WTC11 (cell line): Measurements from ENCODE around the gene POU5F2. TPM values are rescaled to one million over a fixed set of nuclear protein-coding genes. Genes with fewer than 3 reads are reported as not detected.

Source experiments
- ATAC-seq: fragments of 200-7000 bp; cut with Tn5 transposase; 2 replicates; pipeline ENCODE4 v1.10.0; 2021; ENCODE audit warnings: mild to moderate bottlenecking, moderate library complexity
- CTCF ChIA-PET: fragments of 300-600 bp; sonication (Branson Sonifier 250); formaldehyde crosslinking; loops from one replicate; lab custom pipeline; 2021; ENCODE audit warnings: antibody characterized with exemption; lab: Charles Lee
- POLR2A ChIA-PET: fragments of 350-600 bp; sonication (Branson Sonifier 250); formaldehyde crosslinking; loops from one replicate; lab custom pipeline; 2021; ENCODE audit warnings: antibody characterized with exemption; lab: Charles Lee
- DNase-seq: peaks from one replicate; pipeline ENCODE4 v3.0.0; 2021; ENCODE audit warnings: low spot score
- H3K27ac Mint-ChIP-seq: 2 replicates; pipeline ENCODE4 v1.8.0; 2021; ENCODE audit warnings: mixed read lengths
- H3K27me3 Mint-ChIP-seq: 2 replicates; pipeline ENCODE4 v1.8.0; 2021; ENCODE audit warnings: low read depth, mild to moderate bottlenecking, moderate library complexity, mixed read lengths
- H3K36me3 Mint-ChIP-seq: 2 replicates; pipeline ENCODE4 v1.8.0; 2021; ENCODE audit warnings: mixed read lengths
- H3K4me1 Mint-ChIP-seq: 2 replicates; pipeline ENCODE4 v1.8.0; 2022; ENCODE audit warnings: mixed read lengths
- H3K4me3 Mint-ChIP-seq: 2 replicates; pipeline ENCODE4 v1.8.0; 2021; ENCODE audit warnings: mild to moderate bottlenecking, moderate library complexity, mixed read lengths
- H3K9me3 Mint-ChIP-seq: 2 replicates; pipeline ENCODE4 v1.8.0; 2021; ENCODE audit warnings: mixed read lengths
- FOXP4 ChIP-seq: sonication (generic); formaldehyde crosslinking; IDR thresholded peaks from 2 replicates; pipeline ENCODE4 v1.8.0; 2022; ENCODE audit warnings: mild to moderate bottlenecking, missing genetic modification reagents
- GABPB1 ChIP-seq: sonication (generic); formaldehyde crosslinking; IDR thresholded peaks from 2 replicates; pipeline ENCODE4 v1.8.1; 2023; ENCODE audit warnings: mild to moderate bottlenecking, missing genetic modification reagents
- GRHL2 ChIP-seq: fragments of 250-450 bp; sonication (Bioruptor Pico); IDR thresholded peaks from 2 replicates; pipeline ENCODE4 v1.8.0; 2022; ENCODE audit warnings: mild to moderate bottlenecking, moderate library complexity; ENCODE audit not compliant: insufficient replicate concordance, severe bottlenecking
- IRF1 ChIP-seq: sonication (generic); formaldehyde crosslinking; IDR thresholded peaks from 2 replicates; pipeline ENCODE4 v1.8.0; 2023; ENCODE audit warnings: missing genetic modification reagents
- JAZF1 ChIP-seq: fragments of 250-450 bp; sonication (Bioruptor Pico); IDR thresholded peaks from 2 replicates; pipeline ENCODE4 v1.9.0; 2021; ENCODE audit warnings: moderate library complexity, mild to moderate bottlenecking, inconsistent platforms
- KAT7 ChIP-seq: sonication (generic); formaldehyde crosslinking; IDR thresholded peaks from 2 replicates; pipeline ENCODE4 v1.8.1; 2023; ENCODE audit warnings: missing genetic modification reagents, mild to moderate bottlenecking, borderline replicate concordance
- MXD4 ChIP-seq: fragments of 250-450 bp; sonication (Bioruptor Pico); IDR thresholded peaks from 2 replicates; pipeline ENCODE4 v1.8.0; 2021; ENCODE audit warnings: mild to moderate bottlenecking, moderate library complexity, borderline replicate concordance
- SOX15 ChIP-seq: fragments of 250-450 bp; sonication (Bioruptor Pico); IDR thresholded peaks from 2 replicates; pipeline ENCODE4 v1.9.0; 2021; ENCODE audit warnings: mild to moderate bottlenecking
- TCF7 ChIP-seq: sonication (generic); formaldehyde crosslinking; IDR thresholded peaks from 2 replicates; pipeline ENCODE4 v1.8.0; 2022; ENCODE audit warnings: mild to moderate bottlenecking, low read depth, missing genetic modification reagents, moderate library complexity
- ZNF121 ChIP-seq: sonication (generic); formaldehyde crosslinking; IDR thresholded peaks from 2 replicates; pipeline ENCODE4 v1.8.0; 2023; ENCODE audit warnings: missing genetic modification reagents
- ZNF219 ChIP-seq: sonication (generic); formaldehyde crosslinking; IDR thresholded peaks from 2 replicates; pipeline ENCODE4 v1.8.0; 2023; ENCODE audit warnings: missing genetic modification reagents, mild to moderate bottlenecking, borderline replicate concordance
- ZNF396 ChIP-seq: fragments of 250-450 bp; sonication (Bioruptor Pico); IDR thresholded peaks from 2 replicates; pipeline ENCODE4 v1.8.0; 2021; ENCODE audit warnings: mild to moderate bottlenecking, moderate library complexity, borderline replicate concordance
- ZNF425 ChIP-seq: fragments of 250-450 bp; sonication (Bioruptor Pico); conservative IDR thresholded peaks from 2 replicates; pipeline ENCODE4 v1.9.0; 2021; ENCODE audit warnings: mild to moderate bottlenecking
- ZNF532 ChIP-seq: fragments of 250-450 bp; sonication (Bioruptor Pico); IDR thresholded peaks from 2 replicates; pipeline ENCODE4 v1.9.0; 2021; ENCODE audit warnings: mild to moderate bottlenecking, borderline replicate concordance
- total RNA-seq: library from RNA; stranded (reverse); gene quantifications from 3 replicates; pipeline ENCODE4 v1.2.3, GENCODE V29; 2021
- TF ChIP-seq, protein P1 (sequence below): sonication (generic); formaldehyde crosslinking; IDR thresholded peaks from 2 replicates; pipeline ENCODE4 v1.8.1; 2023; ENCODE audit warnings: mild to moderate bottlenecking, missing genetic modification reagents
- TF ChIP-seq, protein P2 (sequence below): sonication (generic); formaldehyde crosslinking; IDR thresholded peaks from 2 replicates; pipeline ENCODE4 v1.8.0; 2023; ENCODE audit warnings: mild to moderate bottlenecking, missing genetic modification reagents
- TF ChIP-seq, protein P3 (sequence below): sonication (generic); formaldehyde crosslinking; IDR thresholded peaks from 2 replicates; pipeline ENCODE4 v1.8.1; 2023; ENCODE audit warnings: mild to moderate bottlenecking, missing genetic modification reagents, borderline replicate concordance

POU5F2 gene
- total RNA-seq, 1 experiment from 2014 or later, result 0.13 TPM

GRCh38 chr5:93722588-93722987 is 18.8 kb downstream of the POU5F2 start:
- no peaks in the 10 kb centered on the region for H3K27me3 Mint-ChIP-seq
- ChIA-PET CTCF (no interaction called here), POLR2A (no interaction called here)
- H3K4me1 Mint-ChIP-seq, result peaks cover 31% of the 10 kb centered on the region
- no peaks in the 10 kb centered on the region for H3K9me3 Mint-ChIP-seq
- TF ChIP-seq MXD4 (CRISPR knock-in tag), result no peak
- TF ChIP-seq TCF7 (CRISPR knock-in tag), result no peak
- no peak for TF ChIP-seq SOX15 (CRISPR knock-in tag)
- TF ChIP-seq, protein P1, sequence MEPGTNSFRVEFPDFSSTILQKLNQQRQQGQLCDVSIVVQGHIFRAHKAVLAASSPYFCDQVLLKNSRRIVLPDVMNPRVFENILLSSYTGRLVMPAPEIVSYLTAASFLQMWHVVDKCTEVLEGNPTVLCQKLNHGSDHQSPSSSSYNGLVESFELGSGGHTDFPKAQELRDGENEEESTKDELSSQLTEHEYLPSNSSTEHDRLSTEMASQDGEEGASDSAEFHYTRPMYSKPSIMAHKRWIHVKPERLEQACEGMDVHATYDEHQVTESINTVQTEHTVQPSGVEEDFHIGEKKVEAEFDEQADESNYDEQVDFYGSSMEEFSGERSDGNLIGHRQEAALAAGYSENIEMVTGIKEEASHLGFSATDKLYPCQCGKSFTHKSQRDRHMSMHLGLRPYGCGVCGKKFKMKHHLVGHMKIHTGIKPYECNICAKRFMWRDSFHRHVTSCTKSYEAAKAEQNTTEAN (CRISPR knock-in tag), result no peak
- TF ChIP-seq IRF1 (CRISPR knock-in tag), result no peak
- no peak for TF ChIP-seq ZNF396 (CRISPR knock-in tag)
- TF ChIP-seq GABPB1 (CRISPR knock-in tag), result no peak
- no peak for ATAC-seq
- no peaks in the 10 kb centered on the region for H3K36me3 Mint-ChIP-seq
- DNase-seq, result no peak
- H3K27ac Mint-ChIP-seq, result no peak overlapping the region
- H3K4me3 Mint-ChIP-seq, result no peak overlapping the region

DNA sequence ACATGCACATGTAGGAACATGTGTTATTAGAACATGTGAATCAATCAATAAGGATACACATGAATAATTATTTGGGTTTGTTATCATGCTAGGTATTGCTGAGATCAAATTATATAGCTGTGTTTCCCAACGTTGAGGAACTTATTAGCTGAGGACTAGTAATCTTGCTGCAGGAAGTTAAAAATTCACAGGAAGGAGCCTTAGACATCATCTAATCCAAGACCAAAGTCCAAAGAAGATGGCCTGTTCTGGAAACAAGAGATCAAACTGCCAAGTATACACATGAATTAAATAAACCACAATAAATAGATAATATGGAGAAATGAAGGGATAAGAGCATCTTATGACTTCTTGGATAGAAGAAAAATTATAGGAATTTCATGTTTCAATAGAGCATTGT is 19.9 kb downstream of the POU5F2 start:
- CTCF ChIA-PET, result interaction anchor here (0.6 kb wide), 1 partner anchor 15 kb away, joined by 3 read pairs; no protein-coding TSS in a partner anchor
- H3K36me3 Mint-ChIP-seq, result no peaks in the 10 kb centered on the region
- no peak overlapping the region for H3K4me3 Mint-ChIP-seq
- POLR2A ChIA-PET, result no interaction called here
- H3K27ac Mint-ChIP-seq, result no peak overlapping the region
- ATAC-seq (no peak), DNase-seq (no peak)
- H3K27me3 Mint-ChIP-seq, result no peaks in the 10 kb centered on the region
- H3K4me1 Mint-ChIP-seq, result peaks cover 29% of the 10 kb centered on the region
- no peaks in the 10 kb centered on the region for H3K9me3 Mint-ChIP-seq
- TF ChIP-seq, protein P2, sequence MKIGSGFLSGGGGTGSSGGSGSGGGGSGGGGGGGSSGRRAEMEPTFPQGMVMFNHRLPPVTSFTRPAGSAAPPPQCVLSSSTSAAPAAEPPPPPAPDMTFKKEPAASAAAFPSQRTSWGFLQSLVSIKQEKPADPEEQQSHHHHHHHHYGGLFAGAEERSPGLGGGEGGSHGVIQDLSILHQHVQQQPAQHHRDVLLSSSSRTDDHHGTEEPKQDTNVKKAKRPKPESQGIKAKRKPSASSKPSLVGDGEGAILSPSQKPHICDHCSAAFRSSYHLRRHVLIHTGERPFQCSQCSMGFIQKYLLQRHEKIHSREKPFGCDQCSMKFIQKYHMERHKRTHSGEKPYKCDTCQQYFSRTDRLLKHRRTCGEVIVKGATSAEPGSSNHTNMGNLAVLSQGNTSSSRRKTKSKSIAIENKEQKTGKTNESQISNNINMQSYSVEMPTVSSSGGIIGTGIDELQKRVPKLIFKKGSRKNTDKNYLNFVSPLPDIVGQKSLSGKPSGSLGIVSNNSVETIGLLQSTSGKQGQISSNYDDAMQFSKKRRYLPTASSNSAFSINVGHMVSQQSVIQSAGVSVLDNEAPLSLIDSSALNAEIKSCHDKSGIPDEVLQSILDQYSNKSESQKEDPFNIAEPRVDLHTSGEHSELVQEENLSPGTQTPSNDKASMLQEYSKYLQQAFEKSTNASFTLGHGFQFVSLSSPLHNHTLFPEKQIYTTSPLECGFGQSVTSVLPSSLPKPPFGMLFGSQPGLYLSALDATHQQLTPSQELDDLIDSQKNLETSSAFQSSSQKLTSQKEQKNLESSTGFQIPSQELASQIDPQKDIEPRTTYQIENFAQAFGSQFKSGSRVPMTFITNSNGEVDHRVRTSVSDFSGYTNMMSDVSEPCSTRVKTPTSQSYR (CRISPR knock-in tag), result no peak
- TF ChIP-seq GRHL2 (CRISPR knock-in tag) (no peak), ZNF121 (CRISPR knock-in tag) (no peak), ZNF532 (no peak), ZNF219 (no peak), KAT7 (CRISPR knock-in tag) (no peak), JAZF1 (CRISPR knock-in tag) (no peak), ZNF425 (CRISPR knock-in tag) (no peak), FOXP4 (CRISPR knock-in tag) (no peak)
- TF ChIP-seq, protein P3, sequence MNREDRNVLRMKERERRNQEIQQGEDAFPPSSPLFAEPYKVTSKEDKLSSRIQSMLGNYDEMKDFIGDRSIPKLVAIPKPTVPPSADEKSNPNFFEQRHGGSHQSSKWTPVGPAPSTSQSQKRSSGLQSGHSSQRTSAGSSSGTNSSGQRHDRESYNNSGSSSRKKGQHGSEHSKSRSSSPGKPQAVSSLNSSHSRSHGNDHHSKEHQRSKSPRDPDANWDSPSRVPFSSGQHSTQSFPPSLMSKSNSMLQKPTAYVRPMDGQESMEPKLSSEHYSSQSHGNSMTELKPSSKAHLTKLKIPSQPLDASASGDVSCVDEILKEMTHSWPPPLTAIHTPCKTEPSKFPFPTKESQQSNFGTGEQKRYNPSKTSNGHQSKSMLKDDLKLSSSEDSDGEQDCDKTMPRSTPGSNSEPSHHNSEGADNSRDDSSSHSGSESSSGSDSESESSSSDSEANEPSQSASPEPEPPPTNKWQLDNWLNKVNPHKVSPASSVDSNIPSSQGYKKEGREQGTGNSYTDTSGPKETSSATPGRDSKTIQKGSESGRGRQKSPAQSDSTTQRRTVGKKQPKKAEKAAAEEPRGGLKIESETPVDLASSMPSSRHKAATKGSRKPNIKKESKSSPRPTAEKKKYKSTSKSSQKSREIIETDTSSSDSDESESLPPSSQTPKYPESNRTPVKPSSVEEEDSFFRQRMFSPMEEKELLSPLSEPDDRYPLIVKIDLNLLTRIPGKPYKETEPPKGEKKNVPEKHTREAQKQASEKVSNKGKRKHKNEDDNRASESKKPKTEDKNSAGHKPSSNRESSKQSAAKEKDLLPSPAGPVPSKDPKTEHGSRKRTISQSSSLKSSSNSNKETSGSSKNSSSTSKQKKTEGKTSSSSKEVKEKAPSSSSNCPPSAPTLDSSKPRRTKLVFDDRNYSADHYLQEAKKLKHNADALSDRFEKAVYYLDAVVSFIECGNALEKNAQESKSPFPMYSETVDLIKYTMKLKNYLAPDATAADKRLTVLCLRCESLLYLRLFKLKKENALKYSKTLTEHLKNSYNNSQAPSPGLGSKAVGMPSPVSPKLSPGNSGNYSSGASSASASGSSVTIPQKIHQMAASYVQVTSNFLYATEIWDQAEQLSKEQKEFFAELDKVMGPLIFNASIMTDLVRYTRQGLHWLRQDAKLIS (CRISPR knock-in tag), result no peak
